HepG2 (cell line): ENCODE data around the gene FRMD4B.
"Not testable (repeated sequence)": the region's sequence is repeated elsewhere in the genome, so short reads cannot be mapped to it uniquely, and the experiment has no call there.

Experiments used
- CEBPG ChIP-seq: IDR thresholded peaks from 2 replicates; pipeline ENCODE4 v1.6.1; 2016
- CREM ChIP-seq, 2 experiments: sonication (generic) in 1 of 2; formaldehyde crosslinking in 1 of 2; IDR thresholded peaks; 2 replicates each; pipeline versions ENCODE4 v1.4.0 to v1.6.1; 2016 to 2020; ENCODE audit warnings: antibody characterized with exemption in 1 of 2, mild to moderate bottlenecking in 1 of 2, missing genetic modification reagents in 1 of 2
- GTF3A ChIP-seq: sonication (generic); formaldehyde crosslinking; conservative IDR thresholded peaks from 2 replicates; pipeline ENCODE4 v1.4.0; 2020; ENCODE audit warnings: mild to moderate bottlenecking, missing genetic modification reagents
- NFIC ChIP-seq: IDR thresholded peaks from 2 replicates; pipeline ENCODE4 v1.6.1; 2012; ENCODE audit warnings: mild to moderate bottlenecking, low read length, inconsistent platforms
- SRSF9 ChIP-seq: fragments of 200-400 bp; formaldehyde crosslinking; IDR thresholded peaks from 2 replicates; pipeline ENCODE4 v1.6.1; 2018; ENCODE audit warnings: borderline replicate concordance, mild to moderate bottlenecking, low read depth, low read length; ENCODE audit not compliant: insufficient read depth, poor library complexity, severe bottlenecking
- TCF12 ChIP-seq, 2 experiments: fragments of 450-650 bp in 1 of 2; sonication (generic) in 1 of 2; formaldehyde crosslinking in 1 of 2; IDR thresholded peaks; 2 replicates each; pipeline versions ENCODE4 v1.6.1 to v1.8.0; 2017 to 2022; ENCODE audit warnings: antibody characterized with exemption in 1 of 2, mild to moderate bottlenecking in 1 of 2, missing genetic modification reagents in 1 of 2, moderate library complexity in 1 of 2
- ZNF20 ChIP-seq: sonication (generic); formaldehyde crosslinking; IDR thresholded peaks from 2 replicates; pipeline ENCODE4 v1.4.0; 2020; ENCODE audit warnings: mild to moderate bottlenecking, moderate library complexity, missing genetic modification reagents
- ZNF282 ChIP-seq: fragments of 450-650 bp; IDR thresholded peaks from 2 replicates; pipeline ENCODE4 v1.6.1; 2018; ENCODE audit not compliant: partially characterized antibody
- ZNF777 ChIP-seq: sonication (generic); formaldehyde crosslinking; IDR thresholded peaks from 2 replicates; pipeline ENCODE4 v1.4.0; 2020; ENCODE audit warnings: missing genetic modification reagents

DNA sequence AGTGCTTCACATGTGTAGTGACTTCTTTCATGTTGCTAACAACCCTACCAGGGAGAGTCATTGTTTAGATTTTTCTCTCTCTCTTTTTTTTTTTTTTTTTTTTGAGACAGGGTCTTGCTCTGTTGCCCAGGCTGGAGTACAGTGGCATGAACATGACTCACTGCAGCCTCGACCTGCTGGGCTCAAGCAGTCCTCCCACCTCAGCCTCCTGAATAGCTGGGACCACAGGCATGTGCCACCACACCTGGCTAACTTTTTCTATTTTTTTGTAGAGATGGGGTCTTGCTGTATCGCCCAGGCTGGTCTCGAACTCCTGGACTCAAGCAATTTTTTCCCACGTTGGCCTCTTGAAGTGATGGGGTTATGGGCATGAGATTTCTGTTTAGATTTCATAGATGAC is 63.4 kb downstream of the FRMD4B start:
- not testable (repeated sequence) for TF ChIP-seq ZNF20 (CRISPR knock-in tag); CREM (IDR thresholded peaks at IDR 0.05); CREM (CRISPR knock-in tag; IDR thresholded peaks at IDR 0.05); NFIC; TCF12 (IDR thresholded peaks at IDR 0.05); TCF12 (CRISPR knock-in tag; IDR thresholded peaks at IDR 0.05); ZNF777 (CRISPR knock-in tag); CEBPG (CRISPR knock-in tag); SRSF9; ZNF282; GTF3A (CRISPR knock-in tag)
